ENCODE measurements around the gene F7. TPM values are rescaled to one million over a fixed set of nuclear protein-coding genes. Genes with fewer than 3 reads are reported as not detected.

The F7 gene
- total RNA-seq, 1 experiment from 2014 or later, result not detected

GRCh38 chr13:113117911-113118260, 12.3 kb downstream of the F7 start:
- DNase-seq (ENCODE audit: low spot score), result no peak

DNA sequence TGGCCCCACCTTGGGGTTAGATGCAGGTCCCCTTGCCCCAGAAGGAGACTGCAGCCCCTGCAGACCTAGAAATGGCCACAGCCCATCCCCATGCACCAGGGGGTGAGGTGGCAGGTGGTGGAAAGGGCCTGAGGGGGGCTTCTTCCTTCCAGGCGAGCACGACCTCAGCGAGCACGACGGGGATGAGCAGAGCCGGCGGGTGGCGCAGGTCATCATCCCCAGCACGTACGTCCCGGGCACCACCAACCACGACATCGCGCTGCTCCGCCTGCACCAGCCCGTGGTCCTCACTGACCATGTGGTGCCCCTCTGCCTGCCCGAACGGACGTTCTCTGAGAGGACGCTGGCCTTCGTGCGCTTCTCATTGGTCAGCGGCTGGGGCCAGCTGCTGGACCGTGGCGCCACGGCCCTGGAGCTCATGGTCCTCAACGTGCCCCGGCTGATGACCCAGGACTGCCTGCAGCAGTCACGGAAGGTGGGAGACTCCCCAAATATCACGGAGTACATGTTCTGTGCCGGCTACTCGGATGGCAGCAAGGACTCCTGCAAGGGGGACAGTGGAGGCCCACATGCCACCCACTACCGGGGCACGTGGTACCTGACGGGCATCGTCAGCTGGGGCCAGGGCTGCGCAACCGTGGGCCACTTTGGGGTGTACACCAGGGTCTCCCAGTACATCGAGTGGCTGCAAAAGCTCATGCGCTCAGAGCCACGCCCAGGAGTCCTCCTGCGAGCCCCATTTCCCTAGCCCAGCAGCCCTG, 12.8 kb downstream of the F7 start:
- DNase-seq (ENCODE audit: low spot score), result no peak

DNA sequence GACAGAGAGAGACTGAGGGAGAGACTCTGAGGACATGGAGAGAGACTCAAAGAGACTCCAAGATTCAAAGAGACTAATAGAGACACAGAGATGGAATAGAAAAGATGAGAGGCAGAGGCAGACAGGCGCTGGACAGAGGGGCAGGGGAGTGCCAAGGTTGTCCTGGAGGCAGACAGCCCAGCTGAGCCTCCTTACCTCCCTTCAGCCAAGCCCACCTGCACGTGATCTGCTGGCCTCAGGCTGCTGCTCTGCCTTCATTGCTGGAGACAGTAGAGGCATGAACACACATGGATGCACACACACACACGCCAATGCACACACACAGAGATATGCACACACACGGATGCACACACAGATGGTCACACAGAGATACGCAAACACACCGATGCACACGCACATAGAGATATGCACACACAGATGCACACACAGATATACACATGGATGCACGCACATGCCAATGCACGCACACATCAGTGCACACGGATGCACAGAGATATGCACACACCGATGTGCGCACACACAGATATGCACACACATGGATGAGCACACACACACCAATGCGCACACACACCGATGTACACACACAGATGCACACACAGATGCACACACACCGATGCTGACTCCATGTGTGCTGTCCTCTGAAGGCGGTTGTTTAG, 13.7 kb downstream of the F7 start:
- DNase-seq (ENCODE audit: low spot score), result no peak

DNA sequence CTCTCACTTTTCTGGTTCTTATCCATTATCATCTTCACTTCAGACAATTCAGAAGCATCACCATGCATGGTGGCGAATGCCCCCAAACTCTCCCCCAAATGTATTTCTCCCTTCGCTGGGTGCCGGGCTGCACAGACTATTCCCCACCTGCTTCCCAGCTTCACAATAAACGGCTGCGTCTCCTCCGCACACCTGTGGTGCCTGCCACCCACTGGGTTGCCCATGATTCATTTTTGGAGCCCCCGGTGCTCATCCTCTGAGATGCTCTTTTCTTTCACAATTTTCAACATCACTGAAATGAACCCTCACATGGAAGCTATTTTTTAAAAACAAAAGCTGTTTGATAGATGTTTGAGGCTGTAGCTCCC, 14.2 kb downstream of the F7 start:
- no peak for DNase-seq (ENCODE audit: low spot score)

GRCh38 chr13:113120300-113121182, 14.9 kb downstream of the F7 start:
- DNase-seq (ENCODE audit: low spot score), result no peak

DNA sequence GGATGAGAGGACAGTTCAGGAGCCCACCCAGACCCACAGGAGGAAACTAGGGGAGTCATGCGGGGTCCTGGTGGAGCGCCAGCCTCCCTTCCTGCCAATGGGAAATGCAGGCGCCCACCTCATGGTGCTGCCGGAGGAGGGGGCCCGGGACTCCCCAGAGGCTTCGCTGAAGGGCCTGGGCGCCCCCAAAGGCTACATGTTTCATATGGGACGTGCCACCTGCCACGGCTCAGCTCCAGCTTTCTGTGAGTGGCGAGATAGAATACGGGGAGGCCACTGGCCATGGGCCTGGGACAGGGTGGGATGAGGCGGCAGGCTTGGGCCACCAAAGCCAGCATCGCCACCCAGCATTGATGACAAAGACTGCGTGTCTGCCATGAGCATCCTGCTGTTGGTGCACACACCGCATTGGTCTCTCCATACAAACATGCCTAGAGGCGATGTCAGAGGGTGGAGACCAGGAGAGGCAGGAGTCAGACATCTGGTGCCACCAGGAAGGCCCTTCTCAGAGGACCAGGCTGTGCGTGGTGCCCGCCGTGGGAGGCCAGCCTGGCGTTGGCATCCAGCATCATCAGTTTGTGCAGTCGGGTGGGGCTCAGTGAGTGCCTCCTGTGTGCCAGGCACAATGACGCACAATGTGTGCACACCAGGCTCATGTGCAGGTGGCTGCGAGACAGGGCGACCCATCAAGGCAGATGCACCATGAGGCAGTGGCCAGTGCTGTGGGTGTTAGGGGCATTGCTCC, 15.8 kb downstream of the F7 start:
- DNase-seq (ENCODE audit: low spot score), result no peak

- no peak for DNase-seq (ENCODE audit: low spot score)
These were observed 16.4 kb downstream of the F7 start for GRCh38 chr13:113121928-113122471.

- DNase-seq (ENCODE audit: low spot score), result peak; percentile 33
These were observed 17.1 kb downstream of the F7 start, which contains the start of gene F10 for GRCh38 chr13:113122550-113123225. TSS of gene F10 (plus strand) at chr13:113122799. CDS start at chr13:113122856, 57 bp downstream.

DNA sequence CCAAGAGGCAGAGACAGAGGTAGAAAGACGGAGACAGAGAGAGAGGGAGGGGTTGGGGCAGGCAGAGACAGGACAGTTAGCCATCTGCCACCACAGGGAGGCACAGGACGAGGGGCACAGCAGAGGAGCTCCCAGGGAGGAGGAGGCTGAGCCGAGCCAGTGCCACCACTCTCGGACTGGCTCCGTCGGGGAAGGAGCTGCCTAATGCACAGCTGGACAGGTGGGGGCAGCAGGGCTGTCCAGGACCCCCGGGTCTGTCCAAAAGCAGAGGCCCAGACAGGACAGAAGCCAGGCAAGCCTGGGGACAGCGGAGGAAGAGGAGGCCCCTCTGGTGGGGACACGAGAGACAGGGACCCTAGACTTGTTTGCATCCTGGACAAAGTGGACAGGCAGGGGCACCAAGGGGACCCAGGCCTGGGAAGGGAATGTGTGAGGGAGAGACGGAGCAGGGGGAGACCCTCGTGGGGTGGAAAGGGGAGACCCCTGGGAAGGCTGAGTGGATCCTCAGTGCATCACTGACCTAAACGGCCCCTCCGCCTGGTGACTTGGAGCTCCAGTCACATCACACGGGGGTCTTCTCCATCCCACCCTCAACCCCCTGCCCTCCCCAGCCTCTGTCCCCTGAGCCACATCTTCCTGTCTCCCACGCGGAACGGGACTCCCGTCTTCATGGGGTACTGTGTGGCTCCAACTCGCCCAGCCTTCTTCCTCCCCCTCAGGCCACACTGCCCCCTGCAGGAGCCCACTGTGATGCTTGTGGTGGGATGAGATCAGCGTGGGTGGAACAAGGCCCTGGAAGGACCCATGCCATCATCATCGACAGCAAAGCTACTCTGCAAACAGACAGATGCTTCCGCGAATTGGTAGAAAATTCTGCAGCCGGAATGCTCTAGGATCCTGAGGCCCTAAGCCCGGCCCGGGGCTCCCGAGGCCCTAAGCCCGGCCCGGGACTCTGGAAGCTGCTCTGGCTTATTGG, 17.9 kb downstream of the F7 start:
- no peak for DNase-seq (ENCODE audit: low spot score)

- DNase-seq (ENCODE audit: low spot score), result no peak
These were observed 18.8 kb downstream of the F7 start for GRCh38 chr13:113124211-113124970.

DNA sequence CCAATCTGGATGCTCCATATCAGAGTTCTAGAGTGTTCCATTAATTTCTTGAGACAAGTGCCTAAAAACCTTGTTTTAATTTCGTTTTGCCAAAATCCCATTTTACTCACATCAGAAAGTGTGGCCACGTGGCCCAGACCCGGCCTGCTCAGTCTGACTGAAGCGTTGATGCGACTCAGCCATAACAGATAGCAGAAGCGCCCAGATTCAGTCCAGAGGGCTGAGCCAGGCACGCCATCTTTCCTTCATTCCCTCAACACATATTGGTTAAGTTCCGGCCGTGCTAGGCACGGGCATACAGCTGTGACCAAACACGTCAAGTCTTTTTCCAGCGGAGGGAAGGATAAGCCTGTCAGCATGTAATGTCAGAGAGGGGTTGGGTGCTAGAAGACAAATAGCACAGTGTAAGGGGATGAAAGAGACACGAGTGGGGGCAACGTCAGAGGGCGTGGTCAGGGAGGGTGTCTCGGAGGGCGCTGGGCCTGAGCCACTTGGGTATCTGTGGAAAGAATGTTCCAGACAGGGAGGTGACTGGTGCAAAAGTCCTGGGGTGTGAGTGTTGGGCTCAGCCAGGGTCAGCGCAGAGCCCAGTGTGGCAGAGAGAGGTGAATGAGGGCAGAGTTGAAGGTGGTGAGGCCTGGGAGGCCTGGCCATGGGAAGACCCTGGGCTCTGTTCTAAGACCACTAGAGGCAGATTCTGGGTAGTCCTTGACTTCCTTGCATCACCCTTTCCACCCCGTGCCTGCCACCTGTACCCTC, 20.1 kb downstream of the F7 start:
- no peak for DNase-seq (ENCODE audit: low spot score)

- DNase-seq (ENCODE audit: low spot score), result no peak
These were observed 20.9 kb downstream of the F7 start for GRCh38 chr13:113126265-113127150.

- DNase-seq (ENCODE audit: low spot score), result no peak
These were observed 23.9 kb downstream of the F7 start for GRCh38 chr13:113129480-113129879.

DNA sequence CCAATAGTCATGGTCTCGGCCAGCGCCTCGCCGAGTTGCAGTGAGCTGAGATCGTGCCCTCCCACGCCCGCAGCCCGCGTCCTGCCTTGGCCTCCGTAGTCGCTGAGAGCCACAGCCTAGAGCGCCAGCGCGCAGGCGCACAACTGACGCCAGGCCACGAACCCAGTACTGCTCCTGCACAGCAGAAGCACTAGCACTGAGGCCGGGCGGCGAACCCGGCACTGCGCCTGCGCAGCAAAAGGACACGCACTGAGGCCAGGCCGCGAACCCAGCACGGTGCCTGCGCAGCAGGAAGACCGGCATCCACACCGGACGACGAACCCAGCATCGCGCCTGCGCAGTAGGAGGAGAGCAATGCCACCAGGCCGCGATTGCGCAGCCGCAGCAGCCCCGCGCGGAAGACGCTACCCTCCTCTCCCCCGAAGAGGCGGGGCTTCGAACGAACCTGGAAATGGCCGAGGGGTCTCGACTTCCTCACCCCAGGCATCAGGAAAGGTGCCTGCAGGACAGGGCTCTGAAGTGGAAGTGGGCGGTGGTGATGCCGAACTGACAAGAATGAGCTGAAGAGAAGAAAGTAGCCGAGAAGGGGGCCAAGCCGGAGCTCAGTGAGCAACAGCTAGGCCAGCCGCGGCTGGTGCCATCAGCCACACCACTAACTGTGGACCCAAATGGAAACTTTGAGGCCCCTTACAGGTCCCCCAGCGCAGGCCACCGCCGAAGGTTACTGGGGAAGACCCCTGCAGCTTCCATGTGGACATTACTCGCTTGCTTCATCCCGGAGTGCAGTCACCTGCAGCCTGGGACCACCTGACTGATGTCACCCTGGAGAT, 24.5 kb downstream of the F7 start:
- DNase-seq (ENCODE audit: low spot score), result no peak

GRCh38 chr13:113135281-113135760, 29.7 kb downstream of the F7 start:
- DNase-seq (ENCODE audit: low spot score), result no peak

DNA sequence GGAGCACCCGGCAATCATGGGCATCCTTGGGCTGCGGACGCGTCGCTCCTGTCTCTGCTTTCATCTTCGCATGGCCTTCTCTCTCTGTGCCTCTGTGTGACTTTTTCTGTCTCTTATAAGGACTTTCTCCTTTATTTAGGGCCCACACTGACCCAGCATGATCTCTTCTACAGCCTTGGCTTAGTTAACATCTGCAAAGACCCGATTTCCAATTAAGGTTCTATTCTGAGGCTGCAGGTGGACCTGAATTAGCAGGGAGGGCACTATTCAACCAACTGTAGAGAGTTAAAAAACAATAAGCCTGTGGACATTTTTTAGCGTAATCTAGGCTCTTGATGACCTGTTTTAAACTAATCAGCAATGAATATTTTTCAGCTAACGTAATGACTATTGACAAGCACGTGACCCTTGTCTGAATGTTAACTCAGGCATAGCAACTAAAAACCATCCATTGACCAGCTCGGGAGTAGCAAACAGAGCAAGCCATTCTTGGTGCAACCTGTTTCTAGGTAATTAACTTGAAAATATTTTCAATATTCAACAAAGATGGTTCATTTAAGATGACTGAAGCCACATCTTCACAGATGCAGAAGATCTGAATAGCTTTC, 32.2 kb downstream of the F7 start:
- no peak for DNase-seq (ENCODE audit: low spot score)

All from A172 (cell line).